SH-SY5Y (cell line): Measurements from ENCODE around the gene BAZ2B.

Experiments
- GATA2 ChIP-seq: IDR thresholded peaks from 2 replicates; pipeline ENCODE4 v1.6.1; 2011; ENCODE audit warnings: mild to moderate bottlenecking, low read depth, low read length
- GATA3 ChIP-seq: IDR thresholded peaks from 2 replicates; pipeline ENCODE4 v1.6.1; 2011; ENCODE audit warnings: low read depth, mild to moderate bottlenecking, low read length, moderate library complexity

Gene BAZ2B

GRCh38 chr2:159633219-159633618 is 16.9 kb upstream of the BAZ2B start:
- no peak for TF ChIP-seq GATA2
- no peak for TF ChIP-seq GATA3

GRCh38 chr2:159623436-159623835 is 7.1 kb upstream of the BAZ2B start:
- TF ChIP-seq GATA2 (no peak), GATA3 (no peak)

GRCh38 chr2:159622966-159623365 is 6.6 kb upstream of the BAZ2B start:
- TF ChIP-seq GATA3 = no peak
- TF ChIP-seq GATA2 = no peak

GRCh38 chr2:159620796-159621195 is 4.4 kb upstream of the BAZ2B start:
- no peak for TF ChIP-seq GATA3
- TF ChIP-seq GATA2 = no peak

GRCh38 chr2:159617646-159618045 is 1.3 kb upstream of the BAZ2B start:
- TF ChIP-seq GATA2 = peak; percentile 7; the same call in 1 of the 2 replicates
- no peak for TF ChIP-seq GATA3

GRCh38 chr2:159617100-159617499 is 752 bp upstream of the BAZ2B start:
- TF ChIP-seq GATA2 = no peak
- no peak for TF ChIP-seq GATA3

- no peak for TF ChIP-seq GATA3
Observed at GRCh38 chr2:159615367-159616285, 722 bp downstream of the BAZ2B start.

- TF ChIP-seq GATA3 (no peak), GATA2 (no peak)
Observed at GRCh38 chr2:159614534-159615366, 1.6 kb downstream of the BAZ2B start.

GRCh38 chr2:159613651-159614285 is 2.6 kb downstream of the BAZ2B start:
- TF ChIP-seq GATA3 (no peak), GATA2 (no peak)

GRCh38 chr2:159613091-159613490 is 3.3 kb downstream of the BAZ2B start:
- TF ChIP-seq GATA2 = no peak
- no peak for TF ChIP-seq GATA3

- TF ChIP-seq GATA2 (no peak), GATA3 (no peak)
Observed at GRCh38 chr2:159612255-159612901, 4.0 kb downstream of the BAZ2B start.

- TF ChIP-seq GATA3 = no peak
- no peak for TF ChIP-seq GATA2
Observed at GRCh38 chr2:159609811-159610549, 6.4 kb downstream of the BAZ2B start.

GRCh38 chr2:159608723-159609308 is 7.5 kb downstream of the BAZ2B start:
- TF ChIP-seq GATA3 = no peak
- no peak for TF ChIP-seq GATA2

GRCh38 chr2:159608108-159608507 is 8.2 kb downstream of the BAZ2B start:
- TF ChIP-seq GATA2 = no peak
- TF ChIP-seq GATA3 = no peak
